B cell (primary cell): ENCODE measurements around the gene AFF3. TPM values are rescaled to one million over a fixed set of nuclear protein-coding genes. Genes with fewer than 3 reads are reported as not detected.

Source experiments
- ATAC-seq: fragments of 200-7000 bp; cut with Tn5 transposase; one replicate; pipeline ENCODE4 v1.10.0; 2021; ENCODE audit warnings: low read depth, mild to moderate bottlenecking, moderate number of reproducible peaks, moderate library complexity
- CTCF ChIA-PET: fragments of 350-600 bp; sonication (Branson Sonifier 250); formaldehyde crosslinking; loops from one replicate; lab custom pipeline; 2021; ENCODE audit warnings: antibody characterized with exemption, inconsistent platforms; lab: Charles Lee
- POLR2A ChIA-PET: fragments of 350-600 bp; sonication (Branson Sonifier 250); formaldehyde crosslinking; loops from one replicate; lab custom pipeline; 2021; ENCODE audit warnings: antibody characterized with exemption; lab: Charles Lee
- DNase-seq: peaks from one replicate; pipeline ENCODE4 v3.0.0; 2013
- H2AFZ ChIP-seq: 2 replicates; pipeline ENCODE4 v1.6.1; 2012; ENCODE audit warnings: mild to moderate bottlenecking, low read depth, low read length; ENCODE audit not compliant: insufficient read depth, poor library complexity, severe bottlenecking
- H3K27ac ChIP-seq, 2 donors: 1 replicate in 1 of 2; 2 replicates in 1 of 2; pipeline ENCODE4 v1.5.1; 2012 to 2013; ENCODE audit warnings: low read length in 2 of 2, mild to moderate bottlenecking in 2 of 2, moderate library complexity in 1 of 2
- H3K27me3 ChIP-seq, 4 experiments: fragments of 200-600 bp in 1 of 4; sonication (generic) in 1 of 4; replicated peaks in 1 of 4; 1 replicate in 2 of 4; 2 replicates in 2 of 4; pipeline versions ENCODE4 v1.6.1 to v1.7.0; 2013 to 2016; ENCODE audit warnings: low read length in 3 of 4, mild to moderate bottlenecking in 2 of 4, mixed read lengths in 1 of 4, moderate library complexity in 1 of 4; ENCODE audit not compliant: insufficient read depth in 4 of 4, control insufficient read depth in 3 of 4; ENCODE audit errors: control extremely low read depth in 1 of 4
- H3K36me3 ChIP-seq, 2 experiments: replicated peaks in 1 of 2; 1 replicate in 1 of 2; 2 replicates in 1 of 2; pipeline versions ENCODE4 v1.6.1 to v1.7.1; 2013; ENCODE audit warnings: low read length in 1 of 2; ENCODE audit not compliant: insufficient read depth in 2 of 2, control insufficient read depth in 1 of 2; ENCODE audit errors: control extremely low read depth in 1 of 2, extremely low read depth in 1 of 2
- H3K4me1 ChIP-seq, 2 donors: fragments of 200-600 bp in 1 of 2; sonication (generic) in 1 of 2; 1 replicate in 1 of 2; 2 replicates in 1 of 2; pipeline versions ENCODE4 v1.5.1 to v1.6.1; 2013 to 2017; ENCODE audit warnings: low read length in 2 of 2; ENCODE audit not compliant: control insufficient read depth in 2 of 2, insufficient read depth in 2 of 2
- H3K4me2 ChIP-seq: replicated peaks from 2 replicates; pipeline ENCODE3; 2012; ENCODE audit warnings: mild to moderate bottlenecking, low read depth, low read length; ENCODE audit not compliant: poor library complexity, severe bottlenecking
- H3K4me3 ChIP-seq, 5 experiments: fragments of 200-600 bp in 1 of 5; sonication (generic) in 1 of 5; 1 replicate in 3 of 5; 2 replicates in 2 of 5; pipeline versions ENCODE4 v1.5.1 to v1.7.0; 2011 to 2016; ENCODE audit warnings: low read length in 4 of 5, mild to moderate bottlenecking in 4 of 5, low read depth in 2 of 5, control low read depth in 1 of 5, moderate library complexity in 1 of 5; ENCODE audit not compliant: insufficient read depth in 1 of 5; ENCODE audit errors: control extremely low read depth in 1 of 5, extremely low read depth in 1 of 5
- H3K79me2 ChIP-seq: fragments of 200-600 bp; sonication (generic); one replicate; pipeline ENCODE4 v1.6.0; 2016; ENCODE audit warnings: low read length; ENCODE audit not compliant: control insufficient read depth, insufficient read depth
- H3K9ac ChIP-seq: fragments of 200-600 bp; sonication (generic); 2 replicates; pipeline ENCODE4 v1.6.1; 2017; ENCODE audit warnings: mild to moderate bottlenecking, low read length, moderate library complexity
- H3K9me3 ChIP-seq, 3 donors: one replicate each; pipeline versions ENCODE4 v1.6.1 to v1.7.1; 2013; ENCODE audit warnings: low read length in 2 of 3; ENCODE audit not compliant: control insufficient read depth in 2 of 3, insufficient read depth in 1 of 3; ENCODE audit errors: control extremely low read depth in 1 of 3
- H4K20me1 ChIP-seq: 2 replicates; pipeline ENCODE4 v1.6.0; 2012; ENCODE audit warnings: mild to moderate bottlenecking, low read length; ENCODE audit not compliant: insufficient read depth, control insufficient read depth, poor library complexity, severe bottlenecking
- H3K27ac Mint-ChIP-seq: one replicate; pipeline ENCODE4 v1.8.0; 2021; ENCODE audit warnings: mixed read lengths
- H3K27me3 Mint-ChIP-seq: one replicate; pipeline ENCODE4 v1.8.0; 2021; ENCODE audit warnings: mixed read lengths
- H3K4me1 Mint-ChIP-seq: one replicate; pipeline ENCODE4 v1.8.0; 2021; ENCODE audit warnings: mixed read lengths
- H3K4me3 Mint-ChIP-seq: one replicate; pipeline ENCODE4 v1.8.0; 2021; ENCODE audit warnings: mixed read lengths
- H3K9me3 Mint-ChIP-seq: one replicate; pipeline ENCODE4 v1.8.0; 2022; ENCODE audit warnings: mixed read lengths; ENCODE audit not compliant: insufficient read depth
- CTCF ChIP-seq: fragments of 200-600 bp; IDR thresholded peaks from one replicate; pipeline ENCODE4 v1.8.0; 2022; ENCODE audit warnings: antibody characterized with exemption, mild to moderate bottlenecking
- EZH2 ChIP-seq: IDR thresholded peaks from 2 replicates; pipeline ENCODE4 v1.6.1; 2012; ENCODE audit warnings: borderline replicate concordance, low read depth, mild to moderate bottlenecking, moderate library complexity, low read length; ENCODE audit not compliant: insufficient read depth, poor library complexity, severe bottlenecking
- WGBS: methylation state at CpG from one replicate; pipeline ENCODE4 v1.1.5; 2013; ENCODE audit warnings: missing lambda C conversion rate; ENCODE audit not compliant: insufficient coverage; 5-methylcytosine and 5-hydroxymethylcytosine counted together
- intact Hi-C: fragments of 100-400 bp; cut with micrococcal nuclease; formaldehyde crosslinking; loops from one replicate; pipeline ENCODE4 v1.10.0; 2022
- polyA plus RNA-seq: library from polyadenylated mRNA; depleted of rRNA; stranded (reverse); fragments of >200 nt; gene quantifications from 2 replicates; pipeline ENCODE4 v1.2.3, GENCODE V29; 2012
- total RNA-seq, 2 donors: library from RNA; stranded (reverse); fragments of 120-200 nt in 1 of 2; gene quantifications; 1 replicate in 1 of 2; 2 replicates in 1 of 2; pipeline versions ENCODE4 v1.2.3 to v1.2.4, GENCODE V29; 2013 to 2022

Gene AFF3
- total and polyA plus RNA-seq, 2 donors (not counting 1 experiment from before 2014, with no cell fraction given): 117 to 830 TPM

- peaks cover 44% of the 10 kb centered on the region for H3K79me2 ChIP-seq
- H2AFZ ChIP-seq: no peak overlapping the region
- Mint-ChIP-seq H3K4me3 (no peak overlapping the region), H3K9me3 (no peaks in the 10 kb centered on the region), H3K4me1 (peaks cover 9% of the 10 kb centered on the region), H3K27me3 (no peaks in the 10 kb centered on the region), H3K27ac (no peak overlapping the region)
- no peak overlapping the region for H3K4me2 ChIP-seq
- H3K36me3 ChIP-seq: peaks cover 3 to 57% of the 10 kb centered on the region in 2 experiments
- DNase-seq (no peak), ATAC-seq (no peak)
- H3K9me3 ChIP-seq: no peaks in the 10 kb centered on the region
- TF ChIP-seq CTCF (no peak), EZH2 (no peak)
- H3K27me3 ChIP-seq: no peaks in the 10 kb centered on the region
- intact Hi-C loops: no loop called here
- no peak overlapping the region for H3K4me3 ChIP-seq
- no peaks in the 10 kb centered on the region for H3K4me1 ChIP-seq
- peaks cover 51% of the 10 kb centered on the region for H4K20me1 ChIP-seq
- WGBS: no CpG with 5 or more reads among the region's 3 CpGs
- ChIA-PET CTCF (interaction anchor here (1.1 kb wide), 1 partner anchor 10 kb away, joined by 3 read pairs; no protein-coding TSS in a partner anchor), POLR2A (no interaction called here)
- no peak overlapping the region for H3K27ac ChIP-seq
- H3K9ac ChIP-seq: no peak overlapping the region
These were observed 152.5 kb downstream of the AFF3 start for GRCh38 chr2:99989905-99990304.

- no peak overlapping the region for H3K27ac ChIP-seq
- H3K36me3 ChIP-seq: peaks cover 0 to 49% of the 10 kb centered on the region in 2 experiments
- WGBS: no CpG with 5 or more reads among the region's 3 CpGs
- no peak for ATAC-seq
- no peaks in the 10 kb centered on the region for H3K4me1 ChIP-seq
- no peak for DNase-seq
- no peak overlapping the region for H3K4me3 ChIP-seq
- no peaks in the 10 kb centered on the region for H3K9me3 ChIP-seq
- ChIA-PET POLR2A (no interaction called here), CTCF (no interaction called here)
- peaks cover 47% of the 10 kb centered on the region for H4K20me1 ChIP-seq
- H3K9ac ChIP-seq: no peak overlapping the region
- H3K27ac Mint-ChIP-seq: no peak overlapping the region
- no peaks in the 10 kb centered on the region for H3K9me3 Mint-ChIP-seq
- no peak overlapping the region for H2AFZ ChIP-seq
- TF ChIP-seq EZH2 (no peak), CTCF (no peak)
- intact Hi-C loops: no loop called here
- no peaks in the 10 kb centered on the region for H3K27me3 ChIP-seq
- peaks cover 4% of the 10 kb centered on the region for H3K4me1 Mint-ChIP-seq
- H3K79me2 ChIP-seq: peaks cover 44% of the 10 kb centered on the region
- H3K27me3 Mint-ChIP-seq: no peaks in the 10 kb centered on the region
- no peak overlapping the region for H3K4me2 ChIP-seq
- H3K4me3 Mint-ChIP-seq: no peak overlapping the region
These were observed 153.8 kb downstream of the AFF3 start for GRCh38 chr2:99988599-99988998.
